ENCODE data around the gene MED14.

GRCh38 chrX:40749681-40750494, 14.5 kb upstream of the MED14 start:
- no peak for TF ChIP-seq CTCF (IDR thresholded peaks at IDR 0.05; ENCODE audit: low read depth, low read length)
- TF ChIP-seq EZH2phosphoT487 (IDR thresholded peaks at IDR 0.05; ENCODE audit: low read depth), result no peak

Measured in OCI-LY3 (cell line).